Fibroblast of lung (primary cell): ENCODE results near the gene ADAMTS17. TPM values are rescaled to one million over a fixed set of nuclear protein-coding genes. Genes with fewer than 3 reads are reported as not detected.

Experiments
- DNase-seq, 2 donors: peaks; one replicate each; pipeline versions ENCODE4 v3.0.0 to v3.0.0-alpha.2; 2010; ENCODE audit warnings: low read depth in 2 of 2
- H2AFZ ChIP-seq: 2 replicates; pipeline ENCODE4 v1.5.1; 2012; ENCODE audit warnings: low read length, control low read depth, inconsistent platforms
- H3K27ac ChIP-seq: 2 replicates; pipeline ENCODE4 v1.5.1; 2011; ENCODE audit warnings: low read length, control low read depth; ENCODE audit not compliant: insufficient read depth
- H3K27me3 ChIP-seq: 2 replicates; pipeline ENCODE4 v1.5.1; 2011; ENCODE audit warnings: mild to moderate bottlenecking, low read length; ENCODE audit not compliant: control insufficient read depth, insufficient read depth
- H3K36me3 ChIP-seq: 2 replicates; pipeline ENCODE4 v1.5.1; 2011; ENCODE audit warnings: low read length; ENCODE audit not compliant: control insufficient read depth, insufficient read depth
- H3K4me1 ChIP-seq: 2 replicates; pipeline ENCODE4 v1.5.1; 2011; ENCODE audit warnings: low read length; ENCODE audit not compliant: control insufficient read depth, insufficient read depth; ENCODE audit errors: extremely low read depth
- H3K4me2 ChIP-seq: 2 replicates; pipeline ENCODE4 v1.5.1; 2011; ENCODE audit warnings: low read length, control low read depth; ENCODE audit not compliant: insufficient read depth; ENCODE audit errors: extremely low read depth
- H3K4me3 ChIP-seq, 4 experiments: fragments of 200-600 bp in 1 of 4; sonication (generic) in 1 of 4; replicated peaks in 1 of 4; 2 replicates each; pipeline ENCODE4 v1.5.1; 2011 to 2016; ENCODE audit warnings: low read length in 4 of 4, low read depth in 3 of 4, mild to moderate bottlenecking in 3 of 4, control low read depth in 2 of 4, inconsistent platforms in 1 of 4, mixed read lengths in 1 of 4; ENCODE audit not compliant: insufficient read depth in 1 of 4; ENCODE audit errors: control extremely low read depth in 1 of 4
- H3K79me2 ChIP-seq: 2 replicates; pipeline ENCODE4 v1.5.1; 2012; ENCODE audit warnings: mild to moderate bottlenecking, low read length, inconsistent platforms; ENCODE audit not compliant: control insufficient read depth, insufficient read depth
- H3K9ac ChIP-seq: 2 replicates; pipeline ENCODE4 v1.5.1; 2011; ENCODE audit warnings: mild to moderate bottlenecking, low read length, control low read depth; ENCODE audit not compliant: insufficient read depth
- H3K9me3 ChIP-seq: 2 replicates; pipeline ENCODE4 v1.5.1; 2012; ENCODE audit warnings: low read depth, low read length; ENCODE audit not compliant: control insufficient read depth, insufficient read depth
- H4K20me1 ChIP-seq: 2 replicates; pipeline ENCODE4 v1.5.1; 2011; ENCODE audit warnings: low read length; ENCODE audit not compliant: control insufficient read depth, insufficient read depth; ENCODE audit errors: extremely low read depth
- EZH2 ChIP-seq: IDR thresholded peaks from 2 replicates; pipeline ENCODE4 v1.5.1; 2012; ENCODE audit warnings: low read length, control low read depth, mild to moderate bottlenecking; ENCODE audit errors: missing control alignments
- polyA plus RNA-seq, 2 donors: library from polyadenylated mRNA; depleted of rRNA in 1 of 2; stranded (reverse) in 1 of 2; unstranded in 1 of 2; fragments of >200 nt; gene quantifications; 2 replicates each; pipeline ENCODE4 v1.2.1, GENCODE V29; 2011 to 2012; ENCODE audit warnings: missing spikeins in 1 of 2
- total RNA-seq: library from RNA; depleted of rRNA; stranded (reverse); fragments of >200 nt; gene quantifications from 2 replicates; pipeline ENCODE4 v1.2.1, GENCODE V29; 2014
- TF ChIP-seq, protein P1 (sequence below), 2 donors: IDR thresholded peaks in 1 of 2; conservative IDR thresholded peaks in 1 of 2; 1 replicate in 1 of 2; 2 replicates in 1 of 2; pipeline ENCODE4 v1.5.1; 2011 to 2012; ENCODE audit warnings: low read length in 2 of 2, control low read depth in 1 of 2, inconsistent platforms in 1 of 2, low read depth in 1 of 2, mild to moderate bottlenecking in 1 of 2

Gene ADAMTS17
- total and polyA plus RNA-seq, 2 donors (not counting 1 experiment from before 2014, with no cell fraction given): 0.09 to 0.17 TPM

- Histone ChIP-seq H3K9me3 (no peaks in the 10 kb centered on the region), H3K4me2 (no peak overlapping the region), H3K79me2 (no peaks in the 10 kb centered on the region), H3K27me3 (no peaks in the 10 kb centered on the region), H3K36me3 (no peaks in the 10 kb centered on the region), H3K4me1 (no peaks in the 10 kb centered on the region), H3K9ac (no peak overlapping the region), H4K20me1 (no peaks in the 10 kb centered on the region), H3K27ac (no peak overlapping the region), H2AFZ (no peak overlapping the region), H3K4me3 (no peak overlapping the region)
- DNase-seq: no peak
- TF ChIP-seq, protein P1, sequence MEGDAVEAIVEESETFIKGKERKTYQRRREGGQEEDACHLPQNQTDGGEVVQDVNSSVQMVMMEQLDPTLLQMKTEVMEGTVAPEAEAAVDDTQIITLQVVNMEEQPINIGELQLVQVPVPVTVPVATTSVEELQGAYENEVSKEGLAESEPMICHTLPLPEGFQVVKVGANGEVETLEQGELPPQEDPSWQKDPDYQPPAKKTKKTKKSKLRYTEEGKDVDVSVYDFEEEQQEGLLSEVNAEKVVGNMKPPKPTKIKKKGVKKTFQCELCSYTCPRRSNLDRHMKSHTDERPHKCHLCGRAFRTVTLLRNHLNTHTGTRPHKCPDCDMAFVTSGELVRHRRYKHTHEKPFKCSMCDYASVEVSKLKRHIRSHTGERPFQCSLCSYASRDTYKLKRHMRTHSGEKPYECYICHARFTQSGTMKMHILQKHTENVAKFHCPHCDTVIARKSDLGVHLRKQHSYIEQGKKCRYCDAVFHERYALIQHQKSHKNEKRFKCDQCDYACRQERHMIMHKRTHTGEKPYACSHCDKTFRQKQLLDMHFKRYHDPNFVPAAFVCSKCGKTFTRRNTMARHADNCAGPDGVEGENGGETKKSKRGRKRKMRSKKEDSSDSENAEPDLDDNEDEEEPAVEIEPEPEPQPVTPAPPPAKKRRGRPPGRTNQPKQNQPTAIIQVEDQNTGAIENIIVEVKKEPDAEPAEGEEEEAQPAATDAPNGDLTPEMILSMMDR (conservative IDR thresholded peaks at IDR 0.05 in 1 of 2, IDR thresholded peaks at IDR 0.05 in 1 of 2; ENCODE audit: low read depth in 1 of 2, low read length in 2 of 2): no peak
- TF ChIP-seq EZH2: no peak
These were observed 237.5 kb downstream of the ADAMTS17 start for GRCh38 chr15:100104245-100104644.

DNA sequence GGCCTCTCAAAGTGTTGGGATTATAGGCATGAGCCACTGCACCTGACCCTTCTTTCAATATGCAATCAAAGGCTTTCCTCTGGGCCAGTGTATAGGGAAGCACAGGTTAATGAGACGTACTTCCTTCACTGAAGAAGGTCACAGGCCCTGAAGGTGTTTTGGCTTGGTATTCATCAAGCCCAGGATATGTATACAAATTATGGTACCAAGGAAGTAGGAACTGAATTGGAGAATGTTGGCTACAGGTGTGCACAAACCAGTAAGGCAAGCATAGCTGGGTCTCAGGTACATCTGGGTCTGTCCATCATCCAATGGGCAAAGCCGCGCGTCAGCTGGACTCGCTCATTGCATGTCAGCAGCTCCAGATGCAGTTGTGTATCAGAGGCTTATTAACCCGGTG, 237.9 kb downstream of the ADAMTS17 start:
- Histone ChIP-seq H3K4me2 (no peak overlapping the region), H3K4me1 (no peaks in the 10 kb centered on the region), H3K9me3 (no peaks in the 10 kb centered on the region), H3K27me3 (no peaks in the 10 kb centered on the region), H3K79me2 (no peaks in the 10 kb centered on the region), H3K9ac (no peak overlapping the region), H3K4me3 (no peak overlapping the region), H4K20me1 (no peaks in the 10 kb centered on the region), H3K36me3 (no peaks in the 10 kb centered on the region), H2AFZ (no peak overlapping the region), H3K27ac (no peak overlapping the region)
- no peak for DNase-seq
- TF ChIP-seq, protein P1 (conservative IDR thresholded peaks at IDR 0.05 in 1 of 2, IDR thresholded peaks at IDR 0.05 in 1 of 2; ENCODE audit: low read depth in 1 of 2, low read length in 2 of 2): no peak
- TF ChIP-seq EZH2: no peak

- Histone ChIP-seq H4K20me1 (no peaks in the 10 kb centered on the region), H3K79me2 (no peaks in the 10 kb centered on the region), H3K4me1 (no peaks in the 10 kb centered on the region), H3K27me3 (no peaks in the 10 kb centered on the region), H3K27ac (no peak overlapping the region), H3K9ac (no peak overlapping the region), H3K4me3 (no peak overlapping the region), H2AFZ (no peak overlapping the region), H3K4me2 (no peak overlapping the region), H3K36me3 (no peaks in the 10 kb centered on the region), H3K9me3 (no peaks in the 10 kb centered on the region)
- no peak for TF ChIP-seq EZH2
- TF ChIP-seq, protein P1 (conservative IDR thresholded peaks at IDR 0.05 in 1 of 2, IDR thresholded peaks at IDR 0.05 in 1 of 2; ENCODE audit: low read depth in 1 of 2, low read length in 2 of 2): no peak
- DNase-seq: no peak
These were observed 240.2 kb downstream of the ADAMTS17 start for GRCh38 chr15:100101426-100102089.
